GM20000 (cell line): Measurements from ENCODE around the gene UBALD1.

Experiments
- DNase-seq: peaks from one replicate; pipeline ENCODE4 v3.0.0; 2012; ENCODE audit warnings: low spot score
- TF ChIP-seq, protein P1 (sequence below): IDR thresholded peaks from 2 replicates; pipeline ENCODE4 v1.5.1; 2012; ENCODE audit warnings: mild to moderate bottlenecking, control low read depth; ENCODE audit errors: extremely low read depth, missing control alignments

UBALD1 gene

DNA sequence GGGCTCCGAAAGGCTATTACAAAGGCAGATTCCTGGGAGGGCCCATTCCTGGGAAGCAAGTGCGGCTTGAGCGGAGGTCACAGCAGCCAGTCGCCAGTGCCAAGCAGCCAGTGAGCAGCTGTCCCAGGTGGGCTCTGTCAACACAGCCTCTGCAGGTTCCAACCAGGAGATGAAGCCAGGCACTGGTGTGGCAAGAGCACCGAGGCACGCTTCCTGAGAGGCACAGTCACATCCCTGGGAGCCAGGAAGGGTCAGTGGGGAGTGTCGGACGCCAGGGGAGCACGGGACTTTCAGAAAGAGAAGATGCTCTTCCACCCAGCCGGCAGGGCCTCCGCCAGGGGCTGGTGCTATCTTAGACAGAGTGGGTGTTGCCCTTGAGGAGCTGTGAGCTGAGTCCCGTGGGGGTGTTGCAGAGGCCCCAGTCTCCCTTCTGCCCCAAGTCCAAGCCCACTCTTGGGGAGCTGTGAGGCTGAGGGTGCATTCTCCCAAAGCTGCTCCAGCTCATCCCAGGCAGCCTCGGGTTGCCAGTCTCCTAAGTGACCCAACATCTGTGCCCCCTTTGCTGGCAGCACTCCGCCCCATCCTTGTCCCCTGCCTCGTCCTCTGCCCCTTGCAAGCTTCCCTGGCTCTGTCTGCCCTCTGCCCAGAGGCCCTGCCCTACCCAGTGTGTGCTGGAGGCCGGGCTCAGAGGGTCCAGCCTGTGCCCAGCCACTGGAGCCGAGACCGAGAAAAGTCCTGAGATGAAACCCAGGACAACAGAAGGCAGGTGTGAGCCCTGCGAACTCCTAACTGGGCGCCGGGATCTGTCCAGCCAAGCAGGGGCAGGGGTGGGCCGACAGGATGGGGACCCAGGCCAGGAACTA lies 6.6 kb downstream of the UBALD1 start:
- TF ChIP-seq, protein P1, sequence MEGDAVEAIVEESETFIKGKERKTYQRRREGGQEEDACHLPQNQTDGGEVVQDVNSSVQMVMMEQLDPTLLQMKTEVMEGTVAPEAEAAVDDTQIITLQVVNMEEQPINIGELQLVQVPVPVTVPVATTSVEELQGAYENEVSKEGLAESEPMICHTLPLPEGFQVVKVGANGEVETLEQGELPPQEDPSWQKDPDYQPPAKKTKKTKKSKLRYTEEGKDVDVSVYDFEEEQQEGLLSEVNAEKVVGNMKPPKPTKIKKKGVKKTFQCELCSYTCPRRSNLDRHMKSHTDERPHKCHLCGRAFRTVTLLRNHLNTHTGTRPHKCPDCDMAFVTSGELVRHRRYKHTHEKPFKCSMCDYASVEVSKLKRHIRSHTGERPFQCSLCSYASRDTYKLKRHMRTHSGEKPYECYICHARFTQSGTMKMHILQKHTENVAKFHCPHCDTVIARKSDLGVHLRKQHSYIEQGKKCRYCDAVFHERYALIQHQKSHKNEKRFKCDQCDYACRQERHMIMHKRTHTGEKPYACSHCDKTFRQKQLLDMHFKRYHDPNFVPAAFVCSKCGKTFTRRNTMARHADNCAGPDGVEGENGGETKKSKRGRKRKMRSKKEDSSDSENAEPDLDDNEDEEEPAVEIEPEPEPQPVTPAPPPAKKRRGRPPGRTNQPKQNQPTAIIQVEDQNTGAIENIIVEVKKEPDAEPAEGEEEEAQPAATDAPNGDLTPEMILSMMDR, result no peak
- DNase-seq, result no peak

DNA sequence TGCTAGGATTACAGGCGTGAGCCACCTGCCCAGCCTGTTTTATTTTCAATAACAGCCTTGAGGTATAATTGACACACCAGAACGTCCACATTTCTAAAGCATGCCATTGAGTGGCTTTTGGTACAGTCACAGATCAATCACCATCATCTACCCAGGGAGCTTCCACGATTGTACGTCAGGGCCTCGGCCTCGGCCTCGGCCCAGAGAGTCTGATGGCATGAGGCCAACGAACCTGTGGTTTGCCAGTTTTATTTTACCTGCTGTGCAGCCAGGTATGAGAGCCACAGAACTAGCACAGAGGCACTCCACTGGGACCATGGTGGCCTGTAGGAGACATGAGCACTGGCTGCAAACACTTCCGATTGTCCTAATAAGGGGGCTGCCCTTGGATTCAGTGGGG lies 8.3 kb downstream of the UBALD1 start:
- DNase-seq, result no peak
- TF ChIP-seq, protein P1, result no peak

DNA sequence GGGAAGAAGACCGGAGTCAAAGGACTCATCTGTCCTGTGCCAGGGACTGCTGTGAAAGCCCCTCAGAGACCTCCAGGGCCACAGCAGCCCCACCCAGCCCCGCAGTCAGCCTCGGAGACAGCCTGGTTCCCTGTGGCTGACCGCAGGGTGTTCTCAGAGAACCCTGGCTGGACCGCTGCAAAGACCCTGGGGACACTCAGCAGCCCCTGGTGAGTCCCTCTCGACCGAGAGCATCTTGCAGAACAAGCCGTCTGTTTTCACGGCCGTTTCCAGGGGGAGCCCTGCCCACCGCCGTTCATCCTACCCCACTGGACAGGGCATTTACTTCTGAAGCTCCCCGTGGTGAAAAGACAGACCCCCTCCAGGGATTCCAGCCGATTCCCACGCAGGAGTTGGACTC lies 10.3 kb downstream of the UBALD1 start:
- TF ChIP-seq, protein P1, result no peak
- DNase-seq, result no peak

DNA sequence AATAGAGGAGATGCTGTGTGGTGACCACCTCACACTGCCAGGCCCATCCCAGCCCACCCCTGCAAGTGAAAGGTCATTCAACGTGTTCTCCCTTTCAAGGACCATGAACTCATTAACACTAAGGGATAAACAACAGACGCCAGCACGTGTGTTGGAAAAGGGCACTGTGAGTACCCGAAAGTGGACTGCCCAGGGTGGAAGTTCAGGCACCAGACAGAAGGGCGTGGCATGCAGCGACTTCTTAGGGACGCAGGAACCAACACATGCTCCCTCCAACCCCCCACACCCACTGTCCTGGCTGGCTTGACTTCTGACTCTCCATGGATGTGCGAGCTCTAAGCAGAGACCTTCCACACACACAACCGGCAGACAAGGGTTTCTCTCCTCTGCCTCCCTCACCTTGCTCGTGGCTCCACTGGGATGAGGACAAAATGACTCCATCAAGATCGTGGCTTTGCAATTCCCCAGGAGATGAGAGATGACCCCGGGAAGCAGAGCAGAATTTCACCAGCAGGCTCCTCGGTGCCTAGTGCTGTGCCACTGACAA lies 11.0 kb downstream of the UBALD1 start:
- DNase-seq, result no peak
- TF ChIP-seq, protein P1, result no peak

DNA sequence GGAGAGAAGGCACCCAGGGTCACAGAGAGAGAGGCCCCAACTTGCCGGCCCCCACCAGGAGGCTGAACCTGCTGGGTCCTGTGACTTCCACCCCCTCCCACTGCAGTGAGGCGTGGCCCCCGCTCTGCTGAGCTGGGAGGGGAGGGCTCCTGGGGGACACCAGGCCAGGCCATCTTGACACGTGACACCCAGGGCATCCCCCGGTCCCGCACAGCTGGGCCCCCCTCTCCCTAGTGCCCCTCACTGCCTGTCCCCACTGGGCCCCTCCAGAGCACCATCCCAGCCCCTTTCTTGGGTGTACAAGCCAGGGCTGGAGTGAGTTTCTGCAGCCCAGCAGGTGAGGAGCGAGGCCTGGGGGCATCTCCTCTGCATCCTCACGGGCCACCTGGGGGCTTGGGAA lies 12.4 kb downstream of the UBALD1 start:
- no peak for DNase-seq
- TF ChIP-seq, protein P1, result no peak

DNA sequence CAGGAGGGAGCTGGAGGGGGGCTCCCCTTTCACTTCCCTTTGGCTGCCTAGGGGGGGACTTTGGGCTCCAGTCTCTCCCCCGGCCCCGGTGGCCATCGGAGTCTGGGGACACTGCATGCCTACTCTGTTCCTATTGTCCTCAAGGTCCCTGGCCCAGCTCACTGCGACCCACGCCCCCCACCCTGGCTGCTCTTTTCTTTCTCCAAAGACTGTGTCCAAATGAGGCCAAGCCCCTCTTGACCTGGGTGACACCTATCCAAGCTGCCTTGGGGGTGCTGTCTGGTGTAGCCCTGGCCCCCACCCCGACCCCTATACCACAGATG lies 12.9 kb downstream of the UBALD1 start:
- TF ChIP-seq, protein P1, result no peak
- DNase-seq, result no peak

DNA sequence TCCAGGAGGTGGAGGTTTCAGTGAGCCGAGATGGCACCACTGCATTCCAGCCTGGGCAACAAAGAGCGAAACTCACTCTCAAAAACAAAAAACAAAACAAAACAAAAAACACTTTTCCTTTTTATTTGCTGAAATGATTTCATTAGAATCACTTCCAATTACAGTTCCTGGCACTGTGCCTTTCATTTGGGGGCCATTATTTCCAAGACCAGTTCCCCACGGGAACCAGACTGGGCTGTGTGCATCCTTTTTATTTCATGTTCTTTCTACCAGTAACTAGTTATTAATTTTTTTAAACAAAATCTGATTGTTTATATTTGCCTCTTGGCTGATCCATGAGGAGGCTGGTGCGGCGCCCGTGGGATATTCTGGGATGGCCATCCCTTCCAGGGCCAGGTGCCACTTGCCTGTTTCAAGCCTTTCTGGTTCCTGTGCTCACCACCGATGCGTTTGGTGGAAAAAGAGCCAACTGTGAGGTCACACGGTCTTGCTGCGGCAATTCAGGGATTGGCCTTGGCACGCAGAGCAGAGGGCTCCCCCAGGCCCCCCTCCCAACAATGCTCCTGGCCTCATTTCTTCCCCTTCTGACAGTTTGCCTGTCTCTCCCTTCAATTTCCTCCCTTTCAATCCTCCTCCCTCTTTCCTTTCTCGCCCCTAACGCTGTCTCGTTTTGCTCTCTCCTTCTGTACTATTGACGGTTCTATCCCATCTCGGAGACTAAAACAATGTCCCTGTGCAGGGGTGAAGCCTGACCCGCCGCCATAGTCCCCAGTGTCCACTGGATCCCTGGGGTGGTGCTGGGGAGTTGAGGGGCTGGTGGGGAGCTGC lies 13.4 kb downstream of the UBALD1 start:
- TF ChIP-seq, protein P1, result no peak
- no peak for DNase-seq
